Measurements from ENCODE around the gene METTL16. TPM values are rescaled to one million over a fixed set of nuclear protein-coding genes. Genes with fewer than 3 reads are reported as not detected.

The METTL16 gene
- total RNA-seq, 6 experiments from 2014 or later, result 21.7 to 25.7 (median 24.1) TPM

DNA sequence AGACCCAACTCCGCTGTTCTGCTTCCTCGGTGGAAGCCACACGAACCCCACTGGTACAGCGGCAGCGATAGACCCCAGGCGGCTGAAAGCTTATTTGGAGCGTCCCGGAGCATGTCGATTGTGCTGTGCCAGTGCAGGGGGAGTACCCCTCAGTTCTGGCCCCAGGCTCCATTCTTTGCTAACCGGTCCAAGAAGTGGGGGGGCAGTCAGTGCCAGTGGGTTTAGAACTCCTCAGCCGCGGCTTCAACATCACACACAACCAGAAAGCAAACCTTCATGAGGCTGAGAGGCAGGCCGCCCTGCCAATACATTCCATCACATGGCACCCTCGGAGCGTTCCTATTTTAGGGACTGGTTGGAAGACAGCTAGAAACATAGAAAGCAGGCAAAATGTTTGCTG is 109.1 kb downstream of the METTL16 start:
- H3K27ac Mint-ChIP-seq, result peak overlapping the region; percentile 88
- H3K27me3 Mint-ChIP-seq (ENCODE audit: insufficient read depth), result peaks cover 10% of the 10 kb centered on the region
- no peak for DNase-seq
- TF ChIP-seq, protein P1, sequence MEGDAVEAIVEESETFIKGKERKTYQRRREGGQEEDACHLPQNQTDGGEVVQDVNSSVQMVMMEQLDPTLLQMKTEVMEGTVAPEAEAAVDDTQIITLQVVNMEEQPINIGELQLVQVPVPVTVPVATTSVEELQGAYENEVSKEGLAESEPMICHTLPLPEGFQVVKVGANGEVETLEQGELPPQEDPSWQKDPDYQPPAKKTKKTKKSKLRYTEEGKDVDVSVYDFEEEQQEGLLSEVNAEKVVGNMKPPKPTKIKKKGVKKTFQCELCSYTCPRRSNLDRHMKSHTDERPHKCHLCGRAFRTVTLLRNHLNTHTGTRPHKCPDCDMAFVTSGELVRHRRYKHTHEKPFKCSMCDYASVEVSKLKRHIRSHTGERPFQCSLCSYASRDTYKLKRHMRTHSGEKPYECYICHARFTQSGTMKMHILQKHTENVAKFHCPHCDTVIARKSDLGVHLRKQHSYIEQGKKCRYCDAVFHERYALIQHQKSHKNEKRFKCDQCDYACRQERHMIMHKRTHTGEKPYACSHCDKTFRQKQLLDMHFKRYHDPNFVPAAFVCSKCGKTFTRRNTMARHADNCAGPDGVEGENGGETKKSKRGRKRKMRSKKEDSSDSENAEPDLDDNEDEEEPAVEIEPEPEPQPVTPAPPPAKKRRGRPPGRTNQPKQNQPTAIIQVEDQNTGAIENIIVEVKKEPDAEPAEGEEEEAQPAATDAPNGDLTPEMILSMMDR (IDR thresholded peaks at IDR 0.05), result no peak
- peaks cover 72% of the 10 kb centered on the region for H3K4me1 Mint-ChIP-seq (ENCODE audit: low read depth)
- H3K4me3 Mint-ChIP-seq, result peak overlapping the region; percentile 99
- peaks cover 5% of the 10 kb centered on the region; the same call in 1 of the 2 replicates for H3K36me3 Mint-ChIP-seq (ENCODE audit: low read depth)
- H3K9me3 Mint-ChIP-seq, result no peaks in the 10 kb centered on the region

DNA sequence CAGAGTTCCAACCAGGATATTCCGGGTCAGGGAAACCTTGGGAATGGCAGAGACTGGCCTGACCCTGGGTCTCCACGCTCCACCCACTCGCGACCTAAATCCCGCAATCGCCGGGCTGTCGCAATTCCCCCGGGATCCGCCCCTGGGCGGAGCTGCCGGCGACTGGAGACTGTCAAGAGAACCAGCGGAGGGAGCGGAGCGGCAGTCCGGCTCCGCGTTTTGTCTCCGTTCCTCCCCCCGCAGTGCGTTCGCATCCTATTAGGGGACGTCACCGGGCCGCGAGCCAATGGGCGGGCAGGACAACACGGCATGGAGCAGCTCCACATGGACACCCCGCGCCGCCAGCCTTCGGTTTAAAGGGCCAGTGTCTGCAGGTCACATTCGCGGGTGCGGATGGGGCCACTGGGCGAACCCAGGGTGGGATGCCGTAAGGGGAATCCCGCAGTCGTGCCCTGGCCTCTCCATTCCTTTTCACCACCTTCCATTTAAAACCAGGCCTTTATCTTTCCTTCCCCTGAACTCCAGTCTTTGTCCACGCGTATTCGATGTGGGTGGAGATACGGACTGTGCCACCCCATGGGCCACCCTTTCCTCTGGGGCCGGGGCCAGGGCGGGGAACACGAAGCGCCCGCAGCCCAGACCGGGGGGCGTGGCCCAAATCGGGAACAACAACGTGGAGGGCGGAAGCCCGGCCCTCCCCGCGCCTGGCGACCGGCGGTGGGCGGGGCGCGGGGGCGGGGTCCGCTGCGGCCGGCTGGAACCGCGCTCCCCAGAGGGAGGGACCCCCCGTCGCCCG is 110.1 kb downstream of the METTL16 start:
- H3K4me1 Mint-ChIP-seq (ENCODE audit: low read depth), result peaks cover 71% of the 10 kb centered on the region
- no peaks in the 10 kb centered on the region for H3K9me3 Mint-ChIP-seq
- H3K4me3 Mint-ChIP-seq, result peak overlapping the region; percentile 99
- peak overlapping the region; percentile 99 for H3K27ac Mint-ChIP-seq
- peaks cover 5% of the 10 kb centered on the region; the same call in 1 of the 2 replicates for H3K36me3 Mint-ChIP-seq (ENCODE audit: low read depth)
- DNase-seq, result peak; percentile 100
- H3K27me3 Mint-ChIP-seq (ENCODE audit: insufficient read depth), result peaks cover 10% of the 10 kb centered on the region
- TF ChIP-seq, protein P1 (IDR thresholded peaks at IDR 0.05), result no peak

DNA sequence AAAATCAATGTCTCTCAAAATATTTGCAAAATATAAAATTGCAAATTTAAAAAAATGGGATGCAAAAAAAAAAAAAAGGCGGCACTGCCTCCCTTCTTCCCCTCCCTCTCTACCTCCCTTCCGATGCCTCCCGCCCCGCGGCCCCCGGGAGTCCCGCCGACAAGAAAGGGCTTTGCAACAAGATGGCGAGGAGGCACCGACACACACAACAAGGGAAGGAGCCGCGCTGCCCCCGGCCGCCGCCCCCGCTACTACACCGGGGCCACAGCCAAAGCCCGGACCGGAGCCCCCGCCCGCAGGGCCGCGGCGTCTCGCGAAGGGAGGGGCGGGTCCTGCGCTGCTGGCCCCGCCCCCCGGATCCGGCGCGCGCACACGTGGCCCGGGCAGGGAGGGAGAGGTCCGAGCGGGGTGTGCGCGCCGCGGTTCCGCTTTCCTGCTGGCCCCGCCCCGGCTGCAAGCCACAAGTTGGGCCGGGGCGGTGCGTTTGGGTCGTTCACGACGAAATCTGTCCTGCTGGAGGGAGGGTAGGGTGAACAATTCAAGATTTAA is 110.7 kb downstream of the METTL16 start, which contains the start of gene MNT:
Gene MNT (minus strand): TSS at position 184 of the 549 bp plus-strand sequence. CDS start 348 bp downstream, outside the sequence.
- Mint-ChIP-seq H3K4me1 (ENCODE audit: low read depth) (peaks cover 71% of the 10 kb centered on the region), H3K9me3 (no peaks in the 10 kb centered on the region), H3K27ac (peak within 1 kb of the TSS; percentile 99), H3K4me3 (peak within 1 kb of the TSS; percentile 99), H3K27me3 (ENCODE audit: insufficient read depth) (peaks cover 10% of the 10 kb centered on the region), H3K36me3 (ENCODE audit: low read depth) (peaks cover 5% of the 10 kb centered on the region; the same call in 1 of the 2 replicates)
- peak; percentile 90 for DNase-seq
- TF ChIP-seq, protein P1 (IDR thresholded peaks at IDR 0.05), result no peak; the same call in 1 of the 2 replicates

DNA sequence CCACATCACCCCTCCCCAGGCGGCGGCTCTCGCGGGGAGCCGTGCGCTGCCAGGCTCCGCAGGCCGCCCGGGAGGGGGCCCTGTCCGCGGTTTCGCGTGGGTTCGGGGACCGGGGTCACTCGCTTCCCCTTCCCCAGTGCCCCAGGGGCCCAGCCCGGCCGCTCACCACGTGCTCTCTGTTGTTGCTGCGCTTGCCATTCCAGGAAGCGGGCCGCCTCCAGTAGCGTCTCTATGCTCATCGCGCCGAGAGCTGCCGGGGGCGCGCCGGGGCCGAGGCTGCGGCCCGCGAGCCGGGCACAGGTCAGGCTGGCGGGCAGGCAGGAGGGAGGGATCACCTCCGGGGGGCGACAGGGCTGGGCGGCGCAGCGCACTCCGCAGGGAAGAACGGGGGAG is 111.2 kb downstream of the METTL16 start:
- Mint-ChIP-seq H3K27ac (peak overlapping the region; percentile 99), H3K36me3 (ENCODE audit: low read depth) (peaks cover 5% of the 10 kb centered on the region; the same call in 1 of the 2 replicates), H3K9me3 (no peaks in the 10 kb centered on the region), H3K4me1 (ENCODE audit: low read depth) (peaks cover 71% of the 10 kb centered on the region), H3K4me3 (peak overlapping the region; percentile 99), H3K27me3 (ENCODE audit: insufficient read depth) (peaks cover 10% of the 10 kb centered on the region)
- TF ChIP-seq, protein P1 (IDR thresholded peaks at IDR 0.05), result no peak
- DNase-seq, result no peak

DNA sequence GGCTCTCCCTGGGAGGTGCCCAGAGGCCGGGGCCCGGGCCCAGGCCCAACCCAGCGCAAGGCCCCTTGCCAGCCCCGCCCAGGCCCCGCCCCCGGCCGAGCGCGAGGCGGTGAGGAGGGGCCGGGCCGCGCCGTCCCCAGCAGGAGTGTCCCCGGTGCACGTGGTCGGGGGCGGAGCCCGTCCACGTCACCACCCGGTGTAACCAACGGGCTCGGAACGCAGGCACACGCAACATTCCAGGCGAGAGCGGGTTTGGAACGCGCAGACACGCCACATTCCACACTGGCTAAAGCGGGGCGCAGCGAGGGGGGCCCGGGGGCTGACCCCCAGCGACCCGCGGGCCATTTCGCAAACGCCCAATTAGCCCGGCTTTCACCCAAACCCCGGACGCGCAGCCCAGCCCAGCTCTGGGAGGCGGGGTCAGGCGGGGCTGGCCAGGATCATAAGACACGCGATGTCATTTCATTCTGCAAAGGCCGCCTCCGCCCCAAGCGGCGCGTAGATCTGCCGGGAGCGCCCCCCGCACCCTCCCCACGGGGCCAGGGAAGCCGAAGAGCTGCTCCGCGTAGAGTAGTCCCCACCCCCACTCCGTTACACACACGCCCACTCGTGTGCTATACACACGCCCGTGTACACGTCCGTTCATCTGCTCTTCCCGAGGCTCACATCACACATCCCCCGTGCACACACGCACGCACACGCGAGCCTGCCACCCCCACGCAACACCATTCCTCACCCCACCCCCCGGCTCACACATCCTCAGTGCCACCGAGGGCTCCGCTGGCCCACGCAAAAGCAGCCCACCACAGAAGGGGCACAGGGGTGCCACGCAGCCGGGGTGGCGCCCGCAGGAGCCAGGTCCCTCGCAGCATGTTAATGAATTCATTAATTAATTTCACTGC is 111.9 kb downstream of the METTL16 start:
- Mint-ChIP-seq H3K36me3 (ENCODE audit: low read depth) (no peaks in the 10 kb centered on the region), H3K27me3 (ENCODE audit: insufficient read depth) (peaks cover 10% of the 10 kb centered on the region), H3K9me3 (no peaks in the 10 kb centered on the region), H3K4me3 (peak overlapping the region; percentile 99), H3K4me1 (ENCODE audit: low read depth) (peaks cover 67% of the 10 kb centered on the region), H3K27ac (peak overlapping the region; percentile 99)
- DNase-seq, result peak; percentile 92
- TF ChIP-seq, protein P1 (IDR thresholded peaks at IDR 0.05), result no peak

Data from HFFc6 (cell line).